ENCODE results near the gene OR2W3.

Gene OR2W3

GRCh38 chr1:247895163-247895637, at the start of gene OR2W3:
Gene OR2W3, plus strand, starts transcription at chr1:247895587. Its CDS starts 0 bp downstream, at chr1:247895587.
- DNase-seq (ENCODE audit: low spot score), result no peak

- no peak for DNase-seq (ENCODE audit: low spot score)
Measured at GRCh38 chr1:247845693-247846017, 49.7 kb upstream of the OR2W3 start.

- DNase-seq (ENCODE audit: low spot score), result no peak
Measured at GRCh38 chr1:247848346-247848745, 47.0 kb upstream of the OR2W3 start.

GRCh38 chr1:247849616-247850015, 45.8 kb upstream of the OR2W3 start:
- DNase-seq (ENCODE audit: low spot score), result no peak

GRCh38 chr1:247854899-247855545, 40.4 kb upstream of the OR2W3 start:
- DNase-seq (ENCODE audit: low spot score), result peak; percentile 98

- no peak for DNase-seq (ENCODE audit: low spot score)
Measured at GRCh38 chr1:247855911-247856310, 39.5 kb upstream of the OR2W3 start.

- DNase-seq (ENCODE audit: low spot score), result peak; percentile 98
Measured at GRCh38 chr1:247857069-247857984, 38.1 kb upstream of the OR2W3 start, which contains the start of gene TRIM58. Gene TRIM58, plus strand, starts transcription at chr1:247857187. Its CDS starts 60 bp downstream, at chr1:247857247.

- peak; percentile 81 for DNase-seq (ENCODE audit: low spot score)
Measured at GRCh38 chr1:247857985-247858619, 37.3 kb upstream of the OR2W3 start.

- DNase-seq (ENCODE audit: low spot score), result no peak
Measured at GRCh38 chr1:247862756-247863155, 32.6 kb upstream of the OR2W3 start.

- no peak for DNase-seq (ENCODE audit: low spot score)
Measured at GRCh38 chr1:247864644-247865043, 30.7 kb upstream of the OR2W3 start.

GRCh38 chr1:247865416-247865815, 30.0 kb upstream of the OR2W3 start:
- DNase-seq (ENCODE audit: low spot score), result no peak

GRCh38 chr1:247883346-247883745, 12.0 kb upstream of the OR2W3 start:
- DNase-seq (ENCODE audit: low spot score), result no peak

GRCh38 chr1:247884797-247885413, 10.5 kb upstream of the OR2W3 start:
- no peak for DNase-seq (ENCODE audit: low spot score)

GRCh38 chr1:247895976-247896375, 589 bp downstream of the OR2W3 start:
- DNase-seq (ENCODE audit: low spot score), result no peak

- DNase-seq (ENCODE audit: low spot score), result no peak
Measured at GRCh38 chr1:247904122-247904521, 8.7 kb downstream of the OR2W3 start.

GRCh38 chr1:247905181-247905580, 9.8 kb downstream of the OR2W3 start:
- no peak for DNase-seq (ENCODE audit: low spot score)

- no peak for DNase-seq (ENCODE audit: low spot score)
Measured at GRCh38 chr1:247905910-247906503, 10.6 kb downstream of the OR2W3 start.

GRCh38 chr1:247906504-247907047, 11.2 kb downstream of the OR2W3 start:
- peak; percentile 78 for DNase-seq (ENCODE audit: low spot score)

- DNase-seq (ENCODE audit: low spot score), result no peak
Measured at GRCh38 chr1:247908766-247909165, 13.4 kb downstream of the OR2W3 start.

- DNase-seq (ENCODE audit: low spot score), result no peak
Measured at GRCh38 chr1:247913786-247914185, 18.4 kb downstream of the OR2W3 start.

- DNase-seq (ENCODE audit: low spot score), result no peak
Measured at GRCh38 chr1:247914941-247915662, 19.7 kb downstream of the OR2W3 start.
